Erythroblast (primary cell): ENCODE results near the gene ATP8B1.

ENCODE experiments used
- GATA1 ChIP-seq: IDR thresholded peaks from 2 replicates; pipeline ENCODE4 v1.6.1; 2011; ENCODE audit warnings: low read depth, mild to moderate bottlenecking, control low read depth, low read length, moderate library complexity
- POLR2A ChIP-seq: IDR thresholded peaks from 2 replicates; pipeline ENCODE4 v1.6.1; 2011; ENCODE audit warnings: mild to moderate bottlenecking, low read length

- no peak for TF ChIP-seq POLR2A
- TF ChIP-seq GATA1: no peak
Measured at GRCh38 chr18:57806201-57806977, 3.3 kb upstream of the ATP8B1 start.
